Mesenchymal stem cell (in vitro differentiated cells and primary cell): Measurements from ENCODE around the gene CPNE1.

Experiments used
- DNase-seq: peaks from one replicate; pipeline ENCODE4 v3.0.0-alpha.2; 2013
- H2AFZ ChIP-seq: one replicate; pipeline ENCODE4 v1.6.1; 2013; ENCODE audit warnings: low read depth, mild to moderate bottlenecking, control low read depth, inconsistent platforms, low read length, moderate library complexity
- H2AK5ac ChIP-seq: 2 replicates; pipeline ENCODE4 v1.6.1; 2013; ENCODE audit warnings: low read length, moderate library complexity, mild to moderate bottlenecking, inconsistent platforms; ENCODE audit not compliant: severe bottlenecking
- H2BK120ac ChIP-seq: one replicate; pipeline ENCODE4 v1.6.1; 2013; ENCODE audit warnings: low read depth, mild to moderate bottlenecking, inconsistent platforms, low read length, moderate library complexity
- H2BK12ac ChIP-seq, 2 experiments: one replicate each; pipeline ENCODE4 v1.6.1; 2013; ENCODE audit warnings: inconsistent platforms in 2 of 2, low read length in 2 of 2, mild to moderate bottlenecking in 2 of 2, moderate library complexity in 2 of 2, control low read depth in 1 of 2
- H2BK15ac ChIP-seq: one replicate; pipeline ENCODE4 v1.6.1; 2013; ENCODE audit warnings: mild to moderate bottlenecking, low read depth, inconsistent platforms; ENCODE audit not compliant: poor library complexity, severe bottlenecking
- H2BK5ac ChIP-seq: 2 replicates; pipeline ENCODE4 v1.6.1; 2013; ENCODE audit warnings: low read depth, mild to moderate bottlenecking, low read length, control low read depth, inconsistent platforms; ENCODE audit not compliant: poor library complexity, severe bottlenecking
- H3K14ac ChIP-seq, 2 experiments: one replicate each; pipeline ENCODE4 v1.6.1; 2013; ENCODE audit warnings: inconsistent platforms in 2 of 2, low read length in 2 of 2, control low read depth in 1 of 2, mild to moderate bottlenecking in 1 of 2, moderate library complexity in 1 of 2
- H3K18ac ChIP-seq, 2 experiments: one replicate each; pipeline ENCODE4 v1.6.1; 2013; ENCODE audit warnings: inconsistent platforms in 2 of 2, low read length in 2 of 2, control low read depth in 1 of 2, low read depth in 1 of 2, mild to moderate bottlenecking in 1 of 2
- H3K23ac ChIP-seq, 2 experiments: one replicate each; pipeline ENCODE4 v1.6.1; 2013; ENCODE audit warnings: inconsistent platforms in 2 of 2, low read length in 2 of 2, mild to moderate bottlenecking in 2 of 2, moderate library complexity in 2 of 2, control low read depth in 1 of 2
- H3K27ac ChIP-seq: 2 replicates; pipeline ENCODE4 v1.5.1; 2013; ENCODE audit warnings: mild to moderate bottlenecking, moderate library complexity, low read length, control low read depth, inconsistent platforms; ENCODE audit not compliant: poor library complexity, severe bottlenecking
- H3K27me3 ChIP-seq, 2 experiments: 2 replicates each; pipeline versions ENCODE4 v1.6.1 to v1.7.0; 2013; ENCODE audit warnings: low read length in 2 of 2, mild to moderate bottlenecking in 2 of 2, moderate library complexity in 2 of 2, control low read depth in 1 of 2, inconsistent platforms in 1 of 2; ENCODE audit not compliant: control insufficient read depth in 1 of 2, insufficient read depth in 1 of 2
- H3K36me3 ChIP-seq, 2 experiments: 2 replicates each; pipeline versions ENCODE4 v1.6.1 to v1.7.0; 2013; ENCODE audit warnings: low read length in 2 of 2, control low read depth in 1 of 2, inconsistent platforms in 1 of 2, low read depth in 1 of 2, mild to moderate bottlenecking in 1 of 2; ENCODE audit not compliant: insufficient read depth in 2 of 2, control insufficient read depth in 1 of 2
- H3K4ac ChIP-seq, 2 experiments: one replicate each; pipeline ENCODE4 v1.6.1; 2013; ENCODE audit warnings: inconsistent platforms in 2 of 2, low read length in 2 of 2, mild to moderate bottlenecking in 2 of 2, moderate library complexity in 2 of 2, control low read depth in 1 of 2, low read depth in 1 of 2
- H3K4me1 ChIP-seq: 2 replicates; pipeline ENCODE4 v1.6.1; 2013; ENCODE audit warnings: low read depth, low read length, control low read depth; ENCODE audit not compliant: control insufficient read depth, insufficient read depth
- H3K4me2 ChIP-seq: 2 replicates; pipeline ENCODE4 v1.6.1; 2013; ENCODE audit warnings: low read length, mild to moderate bottlenecking, inconsistent platforms; ENCODE audit not compliant: poor library complexity, severe bottlenecking
- H3K4me3 ChIP-seq, 2 experiments: 2 replicates each; pipeline versions ENCODE4 v1.5.1 to v1.7.0; 2013; ENCODE audit warnings: low read length in 2 of 2, mild to moderate bottlenecking in 2 of 2, control low read depth in 1 of 2, low read depth in 1 of 2; ENCODE audit not compliant: insufficient read depth in 1 of 2
- H3K79me1 ChIP-seq: replicated peaks from 2 replicates; pipeline ENCODE4 v1.6.1; 2013; ENCODE audit warnings: mild to moderate bottlenecking, control low read depth, low read length, inconsistent platforms; ENCODE audit not compliant: poor library complexity, severe bottlenecking
- H3K9ac ChIP-seq: 2 replicates; pipeline ENCODE4 v1.7.0; 2013; ENCODE audit warnings: mild to moderate bottlenecking, low read length, moderate library complexity
- H3K9me3 ChIP-seq: 2 replicates; pipeline ENCODE4 v1.7.0; 2013; ENCODE audit warnings: mild to moderate bottlenecking, low read length; ENCODE audit not compliant: control insufficient read depth
- H4K8ac ChIP-seq: one replicate; pipeline ENCODE4 v1.6.1; 2013; ENCODE audit warnings: inconsistent platforms, mild to moderate bottlenecking, low read length, moderate library complexity
- H4K91ac ChIP-seq: one replicate; pipeline ENCODE4 v1.6.1; 2013; ENCODE audit warnings: mild to moderate bottlenecking, low read length, inconsistent platforms
- WGBS: methylation state at CpG from one replicate; pipeline ENCODE4 v1.1.7; 2013; ENCODE audit warnings: mixed read lengths; 5-methylcytosine and 5-hydroxymethylcytosine counted together

The CPNE1 gene

GRCh38 chr20:35641743-35642142 lies 23.0 kb downstream of the CPNE1 start:
- Histone ChIP-seq H3K18ac (no peak overlapping the region), H4K8ac (no peak overlapping the region), H3K27ac (no peak overlapping the region), H3K14ac (no peak overlapping the region), H3K23ac (no peak overlapping the region), H3K4me2 (no peak overlapping the region), H3K36me3 (peaks cover 3 to 14% of the 10 kb centered on the region in 2 experiments), H2AK5ac (no peak overlapping the region), H3K4me3 (no peak overlapping the region), H2BK120ac (no peak overlapping the region), H2BK15ac (no peak overlapping the region), H4K91ac (no peak overlapping the region), H3K4me1 (peaks cover 3% of the 10 kb centered on the region), H2AFZ (no peak overlapping the region), H3K9ac (no peak overlapping the region), H2BK12ac (no peak overlapping the region), H3K9me3 (no peaks in the 10 kb centered on the region), H3K27me3 (no peaks in the 10 kb centered on the region), H3K79me1 (peaks cover 18% of the 10 kb centered on the region), H2BK5ac (no peak overlapping the region), H3K4ac (no peak overlapping the region)
- WGBS: 96% methylated on average over 4 of the region's 4 CpGs
- DNase-seq: no peak

GRCh38 chr20:35640724-35641123 lies 24.0 kb downstream of the CPNE1 start:
- no peak overlapping the region for H2AFZ ChIP-seq
- H4K91ac ChIP-seq: no peak overlapping the region
- H2BK5ac ChIP-seq: no peak overlapping the region
- no peak overlapping the region for H2BK15ac ChIP-seq
- no peak overlapping the region for H3K9ac ChIP-seq
- H3K4me2 ChIP-seq: no peak overlapping the region
- WGBS: 93% methylated on average over 3 of the region's 3 CpGs
- H3K18ac ChIP-seq: no peak overlapping the region
- H2BK120ac ChIP-seq: no peak overlapping the region
- no peaks in the 10 kb centered on the region for H3K9me3 ChIP-seq
- H3K79me1 ChIP-seq: peaks cover 23% of the 10 kb centered on the region
- no peak overlapping the region for H3K4ac ChIP-seq
- H3K23ac ChIP-seq: no peak overlapping the region
- no peak for DNase-seq
- no peak overlapping the region for H3K4me3 ChIP-seq
- peaks cover 3 to 14% of the 10 kb centered on the region in 2 experiments for H3K36me3 ChIP-seq
- no peak overlapping the region for H2AK5ac ChIP-seq
- no peak overlapping the region for H2BK12ac ChIP-seq
- no peak overlapping the region for H3K27ac ChIP-seq
- no peak overlapping the region for H4K8ac ChIP-seq
- H3K27me3 ChIP-seq: no peaks in the 10 kb centered on the region
- no peak overlapping the region for H3K14ac ChIP-seq
- peaks cover 3% of the 10 kb centered on the region for H3K4me1 ChIP-seq

- no peak overlapping the region for H2BK15ac ChIP-seq
- no CpG with 5 or more reads among the region's 2 CpGs for WGBS
- H2AFZ ChIP-seq: no peak overlapping the region
- no peak overlapping the region for H2BK12ac ChIP-seq
- H3K23ac ChIP-seq: no peak overlapping the region
- no peak overlapping the region for H3K9ac ChIP-seq
- H3K36me3 ChIP-seq: peaks cover 3 to 11% of the 10 kb centered on the region in 2 experiments
- no peak overlapping the region for H3K4me2 ChIP-seq
- peaks cover 27% of the 10 kb centered on the region for H3K79me1 ChIP-seq
- H4K8ac ChIP-seq: no peak overlapping the region
- H3K27me3 ChIP-seq: no peaks in the 10 kb centered on the region
- H3K4me1 ChIP-seq: peaks cover 8% of the 10 kb centered on the region
- H2BK120ac ChIP-seq: no peak overlapping the region
- DNase-seq: no peak
- H3K4ac ChIP-seq: no peak overlapping the region
- no peak overlapping the region for H3K27ac ChIP-seq
- H3K9me3 ChIP-seq: no peaks in the 10 kb centered on the region
- no peak overlapping the region for H2BK5ac ChIP-seq
- H3K4me3 ChIP-seq: no peak overlapping the region
- no peak overlapping the region for H3K18ac ChIP-seq
- no peak overlapping the region for H4K91ac ChIP-seq
- no peak overlapping the region for H3K14ac ChIP-seq
- H2AK5ac ChIP-seq: no peak overlapping the region
Measured at GRCh38 chr20:35638751-35639150, 25.9 kb downstream of the CPNE1 start.

- Histone ChIP-seq H2BK15ac (no peak overlapping the region), H2AK5ac (no peak overlapping the region), H3K79me1 (peaks cover 30% of the 10 kb centered on the region), H3K27me3 (no peaks in the 10 kb centered on the region), H3K4me2 (no peak overlapping the region), H3K18ac (no peak overlapping the region), H3K27ac (no peak overlapping the region), H2BK120ac (no peak overlapping the region), H3K9me3 (no peaks in the 10 kb centered on the region), H4K8ac (no peak overlapping the region), H2BK12ac (no peak overlapping the region), H3K4me3 (no peak overlapping the region), H3K14ac (no peak overlapping the region), H3K4ac (no peak overlapping the region), H3K36me3 (peaks cover 7 to 21% of the 10 kb centered on the region in 2 experiments), H4K91ac (no peak overlapping the region), H2AFZ (no peak overlapping the region), H3K9ac (no peak overlapping the region), H3K4me1 (peaks cover 8% of the 10 kb centered on the region), H3K23ac (no peak overlapping the region), H2BK5ac (no peak overlapping the region)
- no peak for DNase-seq
- WGBS: 97% methylated on average over 6 of the region's 6 CpGs
Measured at GRCh38 chr20:35637276-35637675, 27.4 kb downstream of the CPNE1 start.
